Activated CD8-positive, alpha-beta memory T cell treated with anti-CD3 and anti-CD28 coated beads for 4 hours (primary cell): ENCODE measurements around the gene SH3RF3.

Source experiments
- DNase-seq, 2 donors: peaks; one replicate each; pipeline ENCODE4 v3.0.0-alpha.2; 2020; ENCODE audit warnings: low read depth in 2 of 2

Gene SH3RF3

DNA sequence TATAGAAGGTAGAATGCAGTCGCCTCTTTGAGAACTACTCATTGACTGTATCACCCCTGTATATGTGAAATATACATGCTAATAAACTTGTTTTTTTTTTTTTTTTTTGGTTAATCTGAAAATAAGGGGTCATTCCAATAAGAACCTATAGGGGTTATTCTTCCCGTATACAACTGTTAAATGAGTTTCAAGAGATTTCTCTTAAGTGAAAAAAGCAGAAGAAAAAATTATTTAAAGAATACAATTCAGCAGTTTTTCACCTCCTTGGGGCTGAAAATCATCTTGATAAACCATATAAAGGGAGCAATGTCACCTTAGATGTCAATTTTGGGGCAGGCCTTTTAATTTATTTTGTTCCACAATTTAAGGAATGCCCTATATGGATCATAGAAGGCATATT is 418.3 kb downstream of the SH3RF3 start:
- DNase-seq: no peak

DNA sequence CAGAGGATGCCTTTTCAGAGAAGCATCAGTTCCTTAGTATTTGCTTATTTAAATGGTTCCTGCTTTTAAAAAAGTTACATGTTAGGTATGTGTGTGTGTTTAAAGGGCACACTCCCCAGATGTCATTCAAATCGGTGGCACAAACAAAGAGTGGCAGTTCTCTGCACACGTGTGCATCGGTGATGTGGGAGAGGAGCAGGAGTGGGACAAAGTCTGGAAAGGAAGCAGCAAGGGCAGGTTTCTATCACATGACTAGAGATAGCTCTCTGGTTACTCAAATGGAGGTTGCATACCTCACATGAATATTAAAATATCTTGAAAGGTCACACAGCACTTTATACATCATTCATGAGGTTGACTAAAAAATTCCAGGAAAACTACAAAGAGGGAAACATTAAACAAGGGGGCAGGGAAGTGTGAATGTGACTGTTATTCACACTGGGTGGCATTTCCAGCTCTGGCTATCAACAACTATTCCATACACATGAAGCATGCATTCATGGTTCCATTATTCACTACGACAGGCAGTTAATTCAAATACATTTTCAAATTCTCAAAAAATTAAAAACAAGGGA is 420.1 kb downstream of the SH3RF3 start:
- no peak for DNase-seq
